Ovary (tissue), 3 donors: ENCODE measurements around the gene ILF3.

ENCODE experiments used
- POLR2A ChIP-seq: fragments of 450-650 bp; IDR thresholded peaks from one replicate; pipeline ENCODE4 v1.6.1; 2017; ENCODE audit warnings: antibody characterized with exemption, mild to moderate bottlenecking, moderate library complexity
- TF ChIP-seq, protein P1 (sequence below), 3 donors: fragments of 450-650 bp in 2 of 3; fragments of 200-600 bp in 1 of 3; IDR thresholded peaks; one replicate each; pipeline versions ENCODE4 v1.5.1 to v1.8.0; 2016 to 2022; ENCODE audit warnings: antibody characterized with exemption in 3 of 3, mild to moderate bottlenecking in 1 of 3
- donor health status: DM: no; HTN: no; CAD: no.

- TF ChIP-seq, protein P1, sequence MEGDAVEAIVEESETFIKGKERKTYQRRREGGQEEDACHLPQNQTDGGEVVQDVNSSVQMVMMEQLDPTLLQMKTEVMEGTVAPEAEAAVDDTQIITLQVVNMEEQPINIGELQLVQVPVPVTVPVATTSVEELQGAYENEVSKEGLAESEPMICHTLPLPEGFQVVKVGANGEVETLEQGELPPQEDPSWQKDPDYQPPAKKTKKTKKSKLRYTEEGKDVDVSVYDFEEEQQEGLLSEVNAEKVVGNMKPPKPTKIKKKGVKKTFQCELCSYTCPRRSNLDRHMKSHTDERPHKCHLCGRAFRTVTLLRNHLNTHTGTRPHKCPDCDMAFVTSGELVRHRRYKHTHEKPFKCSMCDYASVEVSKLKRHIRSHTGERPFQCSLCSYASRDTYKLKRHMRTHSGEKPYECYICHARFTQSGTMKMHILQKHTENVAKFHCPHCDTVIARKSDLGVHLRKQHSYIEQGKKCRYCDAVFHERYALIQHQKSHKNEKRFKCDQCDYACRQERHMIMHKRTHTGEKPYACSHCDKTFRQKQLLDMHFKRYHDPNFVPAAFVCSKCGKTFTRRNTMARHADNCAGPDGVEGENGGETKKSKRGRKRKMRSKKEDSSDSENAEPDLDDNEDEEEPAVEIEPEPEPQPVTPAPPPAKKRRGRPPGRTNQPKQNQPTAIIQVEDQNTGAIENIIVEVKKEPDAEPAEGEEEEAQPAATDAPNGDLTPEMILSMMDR (IDR thresholded peaks at IDR 0.05): no peak
- no peak for TF ChIP-seq POLR2A
These were observed 36.6 kb upstream of the ILF3 start for GRCh38 chr19:10617409-10618121.
